Mucosa of descending colon (tissue), 3 donors: ENCODE data around the gene CSHL1. TPM values are rescaled to one million over a fixed set of nuclear protein-coding genes. Genes with fewer than 3 reads are reported as not detected.
"Not testable (repeated sequence)": the region's sequence is repeated elsewhere in the genome, so short reads cannot be mapped to it uniquely, and the experiment has no call there.

Source experiments
- ATAC-seq: fragments of 200-7000 bp; cut with Tn5 transposase; one replicate; pipeline ENCODE4 v1.9.1; 2020; ENCODE audit warnings: mild to moderate bottlenecking, moderate library complexity
- DNase-seq, 3 donors: peaks; one replicate each; pipeline ENCODE4 v3.0.0-alpha.2; 2020
- H3K36me3 ChIP-seq: fragments of 200-600 bp; one replicate; pipeline ENCODE4 v1.8.0; 2021; ENCODE audit warnings: low read depth, mild to moderate bottlenecking
- H3K4me1 ChIP-seq: fragments of 200-600 bp; one replicate; pipeline ENCODE4 v1.8.0; 2021; ENCODE audit warnings: low read depth, mild to moderate bottlenecking
- H3K4me3 ChIP-seq: fragments of 200-600 bp; one replicate; pipeline ENCODE4 v1.8.0; 2021; ENCODE audit warnings: mild to moderate bottlenecking
- H3K9me3 ChIP-seq: fragments of 200-600 bp; one replicate; pipeline ENCODE4 v1.8.0; 2021; ENCODE audit warnings: mild to moderate bottlenecking
- intact Hi-C, 2 donors: fragments of 100-400 bp; cut with DNase I in 1 of 2; cut with micrococcal nuclease in 1 of 2; formaldehyde crosslinking; loops; one replicate each; pipeline versions ENCODE4 v1.11.0 to v1.11.1; 2022; cut with DNase I, micrococcal nuclease
- total RNA-seq, 3 donors: library from RNA; stranded (reverse); fragmentation: NEBNext Ultra II Directional in 2 of 3; extraction: Animal tissue kit (Norgen Biotek cat#: 25700) in 2 of 3; gene quantifications; one replicate each; pipeline versions ENCODE4 v1.2.1 to v1.2.4, GENCODE V29; 2021 to 2023
- TF ChIP-seq, protein P1 (sequence below): fragments of 200-600 bp; IDR thresholded peaks from one replicate; pipeline ENCODE4 v1.8.0; 2022; ENCODE audit warnings: antibody characterized with exemption, mild to moderate bottlenecking
- donor health status: DM: no; HTN: no; CAD: no; lungs with moderate emphysema.
- donor health status: DM: no; HTN: no; CAD: no.
- donor health status: DM: no; HTN: yes; CAD: no.

Gene CSHL1
- total RNA-seq, 3 donors from 2014 or later, result not detected

DNA sequence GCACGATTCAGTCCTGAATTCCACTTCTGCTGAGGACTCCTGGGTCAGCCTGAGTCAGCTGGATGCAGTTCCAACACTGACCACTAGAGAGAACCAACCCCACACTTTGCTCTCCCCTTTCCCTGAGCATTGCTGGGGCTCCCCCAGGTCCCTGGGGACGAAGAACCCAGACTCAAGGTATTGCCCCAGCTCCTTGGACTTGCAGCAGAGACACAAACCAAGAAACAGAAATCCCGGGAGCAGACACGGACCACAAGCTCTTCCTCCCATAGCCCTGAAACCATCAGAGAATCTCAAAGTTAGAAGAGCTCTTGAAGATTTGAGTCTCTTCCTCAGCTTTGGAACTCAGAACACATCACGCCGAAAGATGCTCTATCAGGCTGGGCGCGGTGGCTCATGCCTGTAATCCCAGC, 8.3 kb upstream of the CSHL1 start:
- intact Hi-C loops, result loop anchor here in 1 of 2 donors (10.0 kb wide), 1 partner anchor 215 kb away; the partner anchor contains the start of gene ERN1
- ATAC-seq, result peak; percentile 88
- TF ChIP-seq, protein P1, sequence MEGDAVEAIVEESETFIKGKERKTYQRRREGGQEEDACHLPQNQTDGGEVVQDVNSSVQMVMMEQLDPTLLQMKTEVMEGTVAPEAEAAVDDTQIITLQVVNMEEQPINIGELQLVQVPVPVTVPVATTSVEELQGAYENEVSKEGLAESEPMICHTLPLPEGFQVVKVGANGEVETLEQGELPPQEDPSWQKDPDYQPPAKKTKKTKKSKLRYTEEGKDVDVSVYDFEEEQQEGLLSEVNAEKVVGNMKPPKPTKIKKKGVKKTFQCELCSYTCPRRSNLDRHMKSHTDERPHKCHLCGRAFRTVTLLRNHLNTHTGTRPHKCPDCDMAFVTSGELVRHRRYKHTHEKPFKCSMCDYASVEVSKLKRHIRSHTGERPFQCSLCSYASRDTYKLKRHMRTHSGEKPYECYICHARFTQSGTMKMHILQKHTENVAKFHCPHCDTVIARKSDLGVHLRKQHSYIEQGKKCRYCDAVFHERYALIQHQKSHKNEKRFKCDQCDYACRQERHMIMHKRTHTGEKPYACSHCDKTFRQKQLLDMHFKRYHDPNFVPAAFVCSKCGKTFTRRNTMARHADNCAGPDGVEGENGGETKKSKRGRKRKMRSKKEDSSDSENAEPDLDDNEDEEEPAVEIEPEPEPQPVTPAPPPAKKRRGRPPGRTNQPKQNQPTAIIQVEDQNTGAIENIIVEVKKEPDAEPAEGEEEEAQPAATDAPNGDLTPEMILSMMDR, result peak; percentile 96
- no peaks in the 10 kb centered on the region for H3K36me3 ChIP-seq
- H3K4me1 ChIP-seq, result no peaks in the 10 kb centered on the region
- no peak overlapping the region for H3K4me3 ChIP-seq
- H3K9me3 ChIP-seq, result no peaks in the 10 kb centered on the region
- peak in 2 of 3 donors; percentile 54 to 81 for DNase-seq

DNA sequence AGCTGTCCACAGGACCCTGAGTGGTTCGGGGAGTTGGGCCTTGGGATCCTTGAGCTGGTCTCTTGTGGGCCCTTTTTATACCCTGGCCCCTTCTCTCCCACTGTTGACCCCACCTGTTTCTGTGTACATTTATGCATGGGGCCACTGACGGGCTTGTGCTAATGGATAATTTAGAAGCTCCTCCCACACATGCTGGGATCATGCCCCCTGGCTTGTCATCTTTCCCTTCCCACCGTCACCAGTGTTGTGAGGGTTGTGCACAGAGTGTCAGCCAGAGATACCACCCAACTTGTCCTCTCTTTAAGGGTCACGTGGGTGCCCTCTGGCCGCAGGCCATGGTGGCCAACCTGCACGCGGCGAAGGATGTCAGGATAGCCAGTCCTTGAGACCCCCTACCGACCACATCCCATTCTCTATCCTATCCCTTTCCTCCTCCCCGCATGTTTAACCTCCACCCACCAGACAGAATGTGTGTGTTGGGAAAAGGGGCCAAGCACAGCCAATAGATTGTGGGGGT, 7.8 kb upstream of the CSHL1 start, which contains the start of gene GH1:
GH1 (minus strand) TSS at position 51 of the 517 bp plus-strand sequence. CDS start 63 bp downstream, outside the sequence.
- peak in 1 of 3 donors; percentile 46 for DNase-seq
- ATAC-seq, H3K4me3 ChIP-seq, H3K9me3 ChIP-seq, H3K4me1 ChIP-seq, H3K36me3 ChIP-seq: not testable (repeated sequence)
- intact Hi-C loops, result loop anchor here in 1 of 2 donors (10.0 kb wide), 1 partner anchor 216 kb away; the partner anchor contains the start of gene ERN1

DNA sequence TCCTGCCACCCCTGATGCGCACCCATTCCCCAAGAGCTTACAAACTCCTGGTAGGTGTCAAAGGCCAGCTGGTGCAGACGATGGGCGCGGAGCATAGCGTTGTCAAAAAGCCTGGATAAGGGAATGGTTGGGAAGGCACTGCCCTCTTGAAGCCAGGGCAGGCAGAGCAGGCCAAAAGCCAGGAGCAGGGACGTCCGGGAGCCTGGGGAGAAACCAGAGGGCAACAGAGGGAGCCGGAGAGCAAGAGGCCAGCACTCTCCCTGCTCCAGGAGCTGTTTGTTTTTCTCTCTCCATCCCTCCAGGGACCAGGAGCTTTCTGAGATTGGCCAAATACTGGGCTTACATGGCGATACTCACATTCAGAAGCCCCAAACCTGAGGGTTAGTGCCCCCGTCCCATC, 7.2 kb upstream of the CSHL1 start:
- Histone ChIP-seq H3K9me3 (no peaks in the 10 kb centered on the region), H3K4me1 (no peaks in the 10 kb centered on the region), H3K4me3 (no peak overlapping the region), H3K36me3 (no peaks in the 10 kb centered on the region)
- ATAC-seq (no peak), DNase-seq (peak in 1 of 3 donors; percentile 22)
- intact Hi-C loops, result loop anchor here in 1 of 2 donors (10.0 kb wide), 1 partner anchor 216 kb away; the partner anchor contains the start of gene ERN1
- TF ChIP-seq, protein P1, result no peak

- Histone ChIP-seq H3K9me3 (no peaks in the 10 kb centered on the region), H3K36me3 (no peaks in the 10 kb centered on the region), H3K4me1 (no peaks in the 10 kb centered on the region), H3K4me3 (no peak overlapping the region)
- TF ChIP-seq, protein P1, result no peak
- peak in 1 of 3 donors; percentile 38 for DNase-seq
- ATAC-seq, result no peak
- intact Hi-C loops, result loop anchor here in 1 of 2 donors (10.0 kb wide), 1 partner anchor 217 kb away; the partner anchor contains the start of gene ERN1
Observed at GRCh38 chr17:63917646-63918045, 6.6 kb upstream of the CSHL1 start.

DNA sequence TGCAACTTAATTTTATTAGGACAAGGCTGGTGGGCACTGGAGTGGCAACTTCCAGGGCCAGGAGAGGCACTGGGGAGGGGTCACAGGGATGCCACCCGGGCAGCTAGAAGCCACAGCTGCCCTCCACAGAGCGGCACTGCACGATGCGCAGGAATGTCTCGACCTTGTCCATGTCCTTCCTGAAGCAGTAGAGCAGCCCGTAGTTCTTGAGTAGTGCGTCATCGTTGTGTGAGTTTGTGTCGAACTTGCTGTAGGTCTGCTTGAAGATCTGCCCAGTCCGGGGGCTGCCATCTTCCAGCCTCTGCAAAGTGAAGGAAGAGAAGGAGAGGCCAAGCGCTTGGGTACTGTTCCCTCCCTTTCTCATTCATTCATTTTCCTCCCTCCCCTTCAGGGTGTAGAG, 6.1 kb upstream of the CSHL1 start:
- H3K9me3 ChIP-seq, result not testable (repeated sequence)

GRCh38 chr17:63916566-63917185, 5.6 kb upstream of the CSHL1 start:
- no peaks in the 10 kb centered on the region for H3K4me1 ChIP-seq
- H3K9me3 ChIP-seq, result no peaks in the 10 kb centered on the region
- no peak for ATAC-seq
- H3K4me3 ChIP-seq, result no peak overlapping the region
- TF ChIP-seq, protein P1, result no peak
- peak in 1 of 3 donors; percentile 0 for DNase-seq
- intact Hi-C loops, result loop anchor here in 1 of 2 donors (10.0 kb wide), 1 partner anchor 218 kb away; the partner anchor contains the start of gene ERN1
- no peaks in the 10 kb centered on the region for H3K36me3 ChIP-seq

More for the DNA sequence above, 6.1 kb upstream of the CSHL1 start:
- not testable (repeated sequence) for ATAC-seq, H3K36me3 ChIP-seq, H3K4me3 ChIP-seq, H3K4me1 ChIP-seq
- DNase-seq, result peak in 1 of 3 donors; percentile 4
- intact Hi-C loops, result loop anchor here in 1 of 2 donors (10.0 kb wide), 1 partner anchor 218 kb away; the partner anchor contains the start of gene ERN1

DNA sequence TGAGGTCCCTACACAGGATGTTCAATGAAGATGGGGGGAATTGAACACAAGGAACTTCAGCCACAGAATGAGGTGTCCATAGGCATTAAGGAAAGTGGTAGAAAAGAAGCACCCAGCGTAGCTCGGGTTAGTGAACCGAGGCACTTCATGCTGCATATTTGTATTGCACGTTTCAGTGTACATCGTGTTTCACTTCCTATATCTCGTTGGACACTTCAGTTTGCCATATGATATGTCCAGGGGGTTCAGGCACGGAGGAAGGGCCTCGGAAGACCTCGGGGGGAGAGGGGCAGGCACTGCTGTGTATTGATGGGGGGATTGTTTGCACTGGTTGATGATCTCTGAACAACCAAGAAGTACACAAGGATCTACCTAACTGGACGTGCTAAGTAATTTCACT, 4.7 kb upstream of the CSHL1 start:
- not testable (repeated sequence) for H3K36me3 ChIP-seq, H3K4me3 ChIP-seq, H3K9me3 ChIP-seq, H3K4me1 ChIP-seq
- peak in 1 of 3 donors; percentile 2 for DNase-seq
- intact Hi-C loops, result loop anchor here in 1 of 2 donors (10.0 kb wide), 1 partner anchor 219 kb away; the partner anchor contains the start of gene ERN1
- peak; percentile 14 for ATAC-seq
